ENCODE results near the gene MFSD2B. TPM values are rescaled to one million over a fixed set of nuclear protein-coding genes. Genes with fewer than 3 reads are reported as not detected.

MFSD2B gene
- total RNA-seq, 4 donors from 2014 or later, result 0.16 TPM; not detected in 3

- no peak for DNase-seq
- Histone ChIP-seq H3K4me3 (no peak overlapping the region), H3K9me3 (no peaks in the 10 kb centered on the region), H3K4me1 (peaks cover 9 to 30% (median 16%) of the 10 kb centered on the region in 4 donors), H3K27me3 (no peaks in the 10 kb centered on the region), H3K27ac (no peak overlapping the region), H3K36me3 (peaks cover 0 to 22% (median 5%) of the 10 kb centered on the region in 4 donors)
- in situ Hi-C loops (cut with MboI; ENCODE audit: low pct_ligation_motif_present in 1 of 4, low pct_unique_long_range_greater_than_20kb in 1 of 4, low sequenced_read_pairs in 3 of 4), result loop anchor here in 1 of 4 donors (10.0 kb wide), 1 partner anchor 149 kb away; the partner anchor contains the start of gene ATAD2B
- intact Hi-C loops (cut with DNase I; ENCODE audit: low total_unique reads), result no loop called here
- 82 to 85% methylated on average over 6 of the region's 6 CpGs for WGBS, 2 donors (ENCODE audit: low coverage in 1 of 2)
- no peak for TF ChIP-seq EP300 (IDR thresholded peaks at IDR 0.05; ENCODE audit: low read depth)
- TF ChIP-seq, protein P1, sequence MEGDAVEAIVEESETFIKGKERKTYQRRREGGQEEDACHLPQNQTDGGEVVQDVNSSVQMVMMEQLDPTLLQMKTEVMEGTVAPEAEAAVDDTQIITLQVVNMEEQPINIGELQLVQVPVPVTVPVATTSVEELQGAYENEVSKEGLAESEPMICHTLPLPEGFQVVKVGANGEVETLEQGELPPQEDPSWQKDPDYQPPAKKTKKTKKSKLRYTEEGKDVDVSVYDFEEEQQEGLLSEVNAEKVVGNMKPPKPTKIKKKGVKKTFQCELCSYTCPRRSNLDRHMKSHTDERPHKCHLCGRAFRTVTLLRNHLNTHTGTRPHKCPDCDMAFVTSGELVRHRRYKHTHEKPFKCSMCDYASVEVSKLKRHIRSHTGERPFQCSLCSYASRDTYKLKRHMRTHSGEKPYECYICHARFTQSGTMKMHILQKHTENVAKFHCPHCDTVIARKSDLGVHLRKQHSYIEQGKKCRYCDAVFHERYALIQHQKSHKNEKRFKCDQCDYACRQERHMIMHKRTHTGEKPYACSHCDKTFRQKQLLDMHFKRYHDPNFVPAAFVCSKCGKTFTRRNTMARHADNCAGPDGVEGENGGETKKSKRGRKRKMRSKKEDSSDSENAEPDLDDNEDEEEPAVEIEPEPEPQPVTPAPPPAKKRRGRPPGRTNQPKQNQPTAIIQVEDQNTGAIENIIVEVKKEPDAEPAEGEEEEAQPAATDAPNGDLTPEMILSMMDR (IDR thresholded peaks at IDR 0.05), result no peak
Observed at GRCh38 chr2:24073816-24074215, 63.9 kb downstream of the MFSD2B start.

GRCh38 chr2:24075259-24075658 is 65.4 kb downstream of the MFSD2B start:
- 51 to 58% methylated on average over 5 of the region's 5 CpGs for WGBS, 2 donors (ENCODE audit: low coverage in 1 of 2)
- H3K4me1 ChIP-seq, result peaks cover 9 to 30% (median 16%) of the 10 kb centered on the region in 4 donors
- DNase-seq, result no peak
- intact Hi-C loops (cut with DNase I; ENCODE audit: low total_unique reads), result no loop called here
- TF ChIP-seq, protein P1 (IDR thresholded peaks at IDR 0.05), result no peak
- TF ChIP-seq POLR2A (IDR thresholded peaks at IDR 0.05), result no peak
- TF ChIP-seq EP300 (IDR thresholded peaks at IDR 0.05; ENCODE audit: low read depth), result no peak
- TF ChIP-seq POLR2AphosphoS5 (IDR thresholded peaks at IDR 0.05), result no peak
- peaks cover 0 to 22% (median 2%) of the 10 kb centered on the region in 4 donors for H3K36me3 ChIP-seq
- no peaks in the 10 kb centered on the region for H3K27me3 ChIP-seq
- no peaks in the 10 kb centered on the region for H3K9me3 ChIP-seq
- peak overlapping the region in 3 of 4 donors; percentile 55 to 60 (median 60) for H3K4me3 ChIP-seq
- in situ Hi-C loops (cut with MboI; ENCODE audit: low pct_ligation_motif_present in 1 of 4, low pct_unique_long_range_greater_than_20kb in 1 of 4, low sequenced_read_pairs in 3 of 4), result loop anchor here in 1 of 4 donors (10.0 kb wide), 1 partner anchor 150 kb away; the partner anchor contains the start of gene ATAD2B
- H3K27ac ChIP-seq, result peak overlapping the region; percentile 90 to 97 (median 93)

Small RNA genes lying within 50 kb of the gene (small RNA-seq; reads per million reads assigned to genes)
- gene RN7SL610P, result 0 reads per million in 4 donors
- gene RNU6-370P, result 0 reads per million in 4 donors

Other genes starting within 250 kb of the MFSD2B start
- gene ATAD2B, start 83.0 kb upstream of the MFSD2B start, total RNA-seq, result 10 to 100 TPM; 37.1 to 82.7 (median 40.7) TPM
- 10 to 100 TPM in 2 of 4 donors, 1 to 10 TPM in 2; 6.4 to 13.7 (median 10.8) TPM for gene UBXN2A, start 69.6 kb upstream of the MFSD2B start, total RNA-seq
- 1 to 10 TPM; 1.5 to 4.0 (median 3.0) TPM for gene WDCP, start 37.3 kb downstream of the MFSD2B start, total RNA-seq
- 10 to 100 TPM in 1 of 4 donors, 1 to 10 TPM in 3; 6.0 to 27.3 (median 8.4) TPM for gene FKBP1B, start 39.7 kb downstream of the MFSD2B start, total RNA-seq
- gene SF3B6, start 66.2 kb downstream of the MFSD2B start, total RNA-seq, result 100 to 1,000 TPM in 1 of 4 donors, 10 to 100 TPM in 3; 17.3 to 104 (median 93.2) TPM
- 100 to 1,000 TPM in 3 of 4 donors, 10 to 100 TPM in 1; 83.2 to 257 (median 128) TPM for gene TP53I3, start 74.7 kb downstream of the MFSD2B start, total RNA-seq
- gene PFN4, start 113.2 kb downstream of the MFSD2B start, total RNA-seq, result under 1 TPM in 1 of 4 donors, not detected in 3; 0.80 TPM
- gene FAM228B, start 113.4 kb downstream of the MFSD2B start, total RNA-seq, result 10 to 100 TPM in 1 of 4 donors, 1 to 10 TPM in 2, under 1 TPM in 1; 0.75 to 17.8 (median 3.9) TPM
- gene FAM228A, start 165.0 kb downstream of the MFSD2B start, total RNA-seq, result under 1 TPM in 1 of 4 donors, not detected in 3; 0.27 TPM

Data from transverse colon (tissue), 4 donors.